HG02852 (cell line): ENCODE data around the gene SCGB1C1.
"Not testable (repeated sequence)": the region's sequence is repeated elsewhere in the genome, so short reads cannot be mapped to it uniquely, and the experiment has no call there.

Experiments used
- ATAC-seq: cut with Tn5 transposase; IDR thresholded peaks from one replicate; pipeline ENCODE4 v1.9.1; 2021; ENCODE audit warnings: mild to moderate bottlenecking, moderate library complexity; ENCODE audit not compliant: unreplicated experiment

The SCGB1C1 gene

GRCh38 chr11:192674-193128 lies at the start of gene SCGB1C1:
SCGB1C1 (plus strand) TSS chr11:193078; CDS start chr11:193100, 22 bp downstream.
- ATAC-seq: not testable (repeated sequence)

- not testable (repeated sequence) for ATAC-seq
Observed at GRCh38 chr11:180242-180641, 12.6 kb upstream of the SCGB1C1 start.

GRCh38 chr11:189200-189783 lies 3.6 kb upstream of the SCGB1C1 start:
- ATAC-seq: not testable (repeated sequence)

- not testable (repeated sequence) for ATAC-seq
Observed at GRCh38 chr11:189843-190311, 3.0 kb upstream of the SCGB1C1 start.

GRCh38 chr11:190546-190945 lies 2.3 kb upstream of the SCGB1C1 start:
- not testable (repeated sequence) for ATAC-seq

GRCh38 chr11:191490-192478 lies 1.1 kb upstream of the SCGB1C1 start:
- not testable (repeated sequence) for ATAC-seq

GRCh38 chr11:193481-193880 lies 603 bp downstream of the SCGB1C1 start:
- ATAC-seq: not testable (repeated sequence)

- no peak for ATAC-seq
Observed at GRCh38 chr11:196786-197731, 4.2 kb downstream of the SCGB1C1 start.

- ATAC-seq: no peak
Observed at GRCh38 chr11:197741-198235, 4.9 kb downstream of the SCGB1C1 start.

- no peak for ATAC-seq
Observed at GRCh38 chr11:198236-198806, 5.4 kb downstream of the SCGB1C1 start.

- ATAC-seq: no peak
Observed at GRCh38 chr11:199004-199581, 6.2 kb downstream of the SCGB1C1 start.

GRCh38 chr11:199782-200181 lies 6.9 kb downstream of the SCGB1C1 start:
- no peak for ATAC-seq

- no peak for ATAC-seq
Observed at GRCh38 chr11:200224-201003, 7.5 kb downstream of the SCGB1C1 start.

- no peak for ATAC-seq
Observed at GRCh38 chr11:201966-202365, 9.1 kb downstream of the SCGB1C1 start.

- ATAC-seq: no peak
Observed at GRCh38 chr11:202490-202889, 9.6 kb downstream of the SCGB1C1 start.

- no peak for ATAC-seq
Observed at GRCh38 chr11:203056-203944, 10.4 kb downstream of the SCGB1C1 start.

GRCh38 chr11:203945-204586 lies 11.2 kb downstream of the SCGB1C1 start:
- no peak for ATAC-seq
